ENCODE data around the gene TFF3. TPM values are rescaled to one million over a fixed set of nuclear protein-coding genes. Genes with fewer than 3 reads are reported as not detected.

TFF3 gene
- total RNA-seq, 1 experiment from 2014 or later: not detected

- no peak for DNase-seq (ENCODE audit: extremely low read depth, low read depth)
Measured at GRCh38 chr21:42324896-42325295, 9.7 kb upstream of the TFF3 start.

- DNase-seq (ENCODE audit: extremely low read depth, low read depth): no peak
Measured at GRCh38 chr21:42321845-42322244, 6.6 kb upstream of the TFF3 start.

GRCh38 chr21:42321231-42321630, 6.0 kb upstream of the TFF3 start:
- DNase-seq (ENCODE audit: extremely low read depth, low read depth): no peak

GRCh38 chr21:42320791-42321190, 5.6 kb upstream of the TFF3 start:
- DNase-seq (ENCODE audit: extremely low read depth, low read depth): no peak

- no peak for DNase-seq (ENCODE audit: extremely low read depth, low read depth)
Measured at GRCh38 chr21:42319851-42320572, 4.8 kb upstream of the TFF3 start.

GRCh38 chr21:42319376-42319775, 4.2 kb upstream of the TFF3 start:
- DNase-seq (ENCODE audit: extremely low read depth, low read depth): no peak

- DNase-seq (ENCODE audit: extremely low read depth, low read depth): no peak
Measured at GRCh38 chr21:42317826-42318746, 2.9 kb upstream of the TFF3 start.

GRCh38 chr21:42317341-42317741, 2.1 kb upstream of the TFF3 start:
- DNase-seq (ENCODE audit: extremely low read depth, low read depth): no peak

- DNase-seq (ENCODE audit: extremely low read depth, low read depth): no peak
Measured at GRCh38 chr21:42316891-42317290, 1.7 kb upstream of the TFF3 start.

- no peak for DNase-seq (ENCODE audit: extremely low read depth, low read depth)
Measured at GRCh38 chr21:42314616-42315295, 453 bp downstream of the TFF3 start.

GRCh38 chr21:42313501-42313969, 1.7 kb downstream of the TFF3 start:
- DNase-seq (ENCODE audit: extremely low read depth, low read depth): no peak

- no peak for DNase-seq (ENCODE audit: extremely low read depth, low read depth)
Measured at GRCh38 chr21:42312626-42313104, 2.5 kb downstream of the TFF3 start.

- no peak for DNase-seq (ENCODE audit: extremely low read depth, low read depth)
Measured at GRCh38 chr21:42311816-42312625, 3.2 kb downstream of the TFF3 start.

GRCh38 chr21:42311160-42311559, 4.0 kb downstream of the TFF3 start:
- no peak for DNase-seq (ENCODE audit: extremely low read depth, low read depth)

- no peak for DNase-seq (ENCODE audit: extremely low read depth, low read depth)
Measured at GRCh38 chr21:42310411-42311001, 4.7 kb downstream of the TFF3 start.

- DNase-seq (ENCODE audit: extremely low read depth, low read depth): peak; percentile 21
Measured at GRCh38 chr21:42309753-42310213, 5.4 kb downstream of the TFF3 start.

GRCh38 chr21:42308914-42309752, 6.1 kb downstream of the TFF3 start:
- DNase-seq (ENCODE audit: extremely low read depth, low read depth): no peak

- no peak for DNase-seq (ENCODE audit: extremely low read depth, low read depth)
Measured at GRCh38 chr21:42308161-42308913, 6.9 kb downstream of the TFF3 start.

All from NCI-H460 (cell line).